Neural progenitor cell (in vitro differentiated cells): ENCODE data around the gene FERMT3. TPM values are rescaled to one million over a fixed set of nuclear protein-coding genes. Genes with fewer than 3 reads are reported as not detected.

Experiments used
- DNase-seq: peaks from one replicate; pipeline ENCODE4 v3.0.0-alpha.2; 2016; ENCODE audit warnings: low spot score
- H2AFZ ChIP-seq: fragments of 200-600 bp; sonication (generic); replicated peaks from 2 replicates; pipeline ENCODE4 v1.6.1; 2016; ENCODE audit warnings: antibody characterized with exemption
- H3F3A ChIP-seq: fragments of 200-600 bp; sonication (generic); 2 replicates; pipeline ENCODE4 v1.6.1; 2016; ENCODE audit warnings: antibody characterized with exemption, low read depth
- H3K27ac ChIP-seq: fragments of 200-600 bp; sonication (generic); 2 replicates; pipeline ENCODE4 v1.5.1; 2016; ENCODE audit warnings: mild to moderate bottlenecking
- H3K27me3 ChIP-seq: fragments of 200-600 bp; sonication (generic); 2 replicates; pipeline ENCODE4 v1.6.1; 2016; ENCODE audit warnings: mild to moderate bottlenecking, moderate library complexity
- H3K36me3 ChIP-seq: fragments of 200-600 bp; sonication (generic); 2 replicates; pipeline ENCODE4 v1.5.1; 2016
- H3K4me1 ChIP-seq: fragments of 200-600 bp; sonication (generic); 2 replicates; pipeline ENCODE4 v1.6.1; 2016; ENCODE audit warnings: mixed run types
- H3K4me2 ChIP-seq: fragments of 200-600 bp; sonication (generic); 2 replicates; pipeline ENCODE4 v1.6.1; 2016
- H3K4me3 ChIP-seq: fragments of 200-600 bp; sonication (generic); 2 replicates; pipeline ENCODE4 v1.5.1; 2016
- H3K79me2 ChIP-seq: fragments of 200-600 bp; sonication (generic); 2 replicates; pipeline ENCODE4 v1.6.1; 2016; ENCODE audit warnings: low read depth
- H3K9ac ChIP-seq: fragments of 200-600 bp; sonication (generic); 2 replicates; pipeline ENCODE4 v1.6.1; 2016
- H3K9me3 ChIP-seq: fragments of 200-600 bp; sonication (generic); 2 replicates; pipeline ENCODE4 v1.5.1; 2016; ENCODE audit warnings: low read depth
- H4K20me1 ChIP-seq: fragments of 200-600 bp; sonication (generic); 2 replicates; pipeline ENCODE4 v1.6.1; 2016; ENCODE audit warnings: low read depth
- H3K27ac Mint-ChIP-seq: 3 replicates; pipeline ENCODE4 v1.8.0; 2021; ENCODE audit warnings: mixed read lengths
- H3K27me3 Mint-ChIP-seq: 2 replicates; pipeline ENCODE4 v1.8.0; 2022; ENCODE audit warnings: low read depth, mild to moderate bottlenecking, inconsistent platforms, moderate library complexity, mixed read lengths; ENCODE audit not compliant: insufficient read depth
- H3K36me3 Mint-ChIP-seq: 3 replicates; pipeline ENCODE4 v1.8.0; 2021; ENCODE audit warnings: mixed read lengths
- H3K4me1 Mint-ChIP-seq: 3 replicates; pipeline ENCODE4 v1.8.0; 2021; ENCODE audit warnings: mixed read lengths
- H3K4me3 Mint-ChIP-seq: 3 replicates; pipeline ENCODE4 v1.8.0; 2021; ENCODE audit warnings: mild to moderate bottlenecking, moderate library complexity, mixed read lengths
- H3K9me3 Mint-ChIP-seq: 3 replicates; pipeline ENCODE4 v1.8.0; 2020; ENCODE audit warnings: mixed read lengths
- CTCF ChIP-seq: fragments of 200-600 bp; sonication (generic); IDR thresholded peaks from 2 replicates; pipeline ENCODE4 v1.5.1; 2017; ENCODE audit warnings: antibody characterized with exemption, mild to moderate bottlenecking
- EZH2 ChIP-seq: fragments of 200-600 bp; sonication (generic); IDR thresholded peaks from 2 replicates; pipeline ENCODE4 v1.6.1; 2017; ENCODE audit warnings: antibody characterized with exemption, mild to moderate bottlenecking, moderate library complexity
- EZH2phosphoT487 ChIP-seq: fragments of 200-600 bp; sonication (generic); IDR thresholded peaks from 2 replicates; pipeline ENCODE4 v1.6.1; 2017; ENCODE audit warnings: antibody characterized with exemption
- total RNA-seq: library from RNA; depleted of rRNA; stranded (reverse); fragments of >200 nt; gene quantifications from 2 replicates; pipeline ENCODE4 v1.2.3, GENCODE V29; 2015; ENCODE audit warnings: low replicate concordance

Gene FERMT3
- total RNA-seq, 1 donor from 2014 or later = not detected

GRCh38 chr11:64238076-64238475 is 31.6 kb downstream of the FERMT3 start:
- Histone ChIP-seq H3K79me2 (peaks cover 11% of the 10 kb centered on the region), H3K4me1 (peaks cover 9% of the 10 kb centered on the region), H3K9ac (no peak overlapping the region), H3K9me3 (no peaks in the 10 kb centered on the region), H3K4me3 (no peak overlapping the region), H3F3A (peaks cover 33% of the 10 kb centered on the region), H2AFZ (no peak overlapping the region), H3K27me3 (peaks cover 24% of the 10 kb centered on the region), H4K20me1 (peaks cover 14% of the 10 kb centered on the region), H3K4me2 (no peak overlapping the region), H3K36me3 (no peaks in the 10 kb centered on the region), H3K27ac (no peak overlapping the region)
- no peaks in the 10 kb centered on the region for H3K36me3 Mint-ChIP-seq
- DNase-seq = no peak
- H3K9me3 Mint-ChIP-seq = no peaks in the 10 kb centered on the region
- TF ChIP-seq CTCF (no peak), EZH2phosphoT487 (no peak), EZH2 (no peak)
- H3K27me3 Mint-ChIP-seq = peaks cover 14% of the 10 kb centered on the region
- peaks cover 23% of the 10 kb centered on the region for H3K4me1 Mint-ChIP-seq
- H3K4me3 Mint-ChIP-seq = peak overlapping the region; percentile 21
- peak overlapping the region; percentile 54 for H3K27ac Mint-ChIP-seq

GRCh38 chr11:64238999-64239398 is 32.5 kb downstream of the FERMT3 start:
- H3K27ac Mint-ChIP-seq = no peak overlapping the region
- H3K9me3 Mint-ChIP-seq = no peaks in the 10 kb centered on the region
- H3K27me3 ChIP-seq = peaks cover 14% of the 10 kb centered on the region
- peaks cover 13% of the 10 kb centered on the region for H4K20me1 ChIP-seq
- H3K4me3 ChIP-seq = no peak overlapping the region
- peaks cover 34% of the 10 kb centered on the region for H3F3A ChIP-seq
- no peak overlapping the region for H3K27ac ChIP-seq
- H3K36me3 ChIP-seq = no peaks in the 10 kb centered on the region
- H3K9ac ChIP-seq = no peak overlapping the region
- no peak for TF ChIP-seq CTCF
- H3K4me1 Mint-ChIP-seq = peaks cover 27% of the 10 kb centered on the region
- no peak for DNase-seq
- no peaks in the 10 kb centered on the region for H3K9me3 ChIP-seq
- no peak overlapping the region for H3K4me2 ChIP-seq
- peaks cover 14% of the 10 kb centered on the region for H3K27me3 Mint-ChIP-seq
- peaks cover 11% of the 10 kb centered on the region for H3K79me2 ChIP-seq
- peaks cover 2% of the 10 kb centered on the region for H3K36me3 Mint-ChIP-seq
- no peak overlapping the region for H2AFZ ChIP-seq
- H3K4me1 ChIP-seq = peaks cover 4% of the 10 kb centered on the region
- peak overlapping the region; percentile 53 for H3K4me3 Mint-ChIP-seq

- Histone ChIP-seq H3K9ac (no peak overlapping the region), H3K4me3 (peak overlapping the region; percentile 84), H3K4me1 (peaks cover 4% of the 10 kb centered on the region), H3K9me3 (no peaks in the 10 kb centered on the region), H3K36me3 (no peaks in the 10 kb centered on the region), H3K4me2 (peak overlapping the region; percentile 76), H4K20me1 (peaks cover 13% of the 10 kb centered on the region), H3F3A (peaks cover 33% of the 10 kb centered on the region), H3K79me2 (peaks cover 11% of the 10 kb centered on the region), H2AFZ (no peak overlapping the region), H3K27ac (peak overlapping the region; percentile 95), H3K27me3 (peaks cover 10% of the 10 kb centered on the region)
- H3K36me3 Mint-ChIP-seq = peaks cover 2% of the 10 kb centered on the region
- no peaks in the 10 kb centered on the region for H3K9me3 Mint-ChIP-seq
- H3K4me1 Mint-ChIP-seq = peaks cover 27% of the 10 kb centered on the region
- no peak for DNase-seq
- peak overlapping the region; percentile 89 for H3K4me3 Mint-ChIP-seq
- no peak for TF ChIP-seq EZH2phosphoT487
- TF ChIP-seq CTCF = no peak
- TF ChIP-seq EZH2 = no peak
- no peak overlapping the region for H3K27ac Mint-ChIP-seq
- H3K27me3 Mint-ChIP-seq = peaks cover 14% of the 10 kb centered on the region
Observed at GRCh38 chr11:64239662-64240434, 33.3 kb downstream of the FERMT3 start.
